ENCODE results near the gene NFX1. TPM values are rescaled to one million over a fixed set of nuclear protein-coding genes. Genes with fewer than 3 reads are reported as not detected.

NFX1 gene
- 106 and 126 TPM in 2 replicates for total RNA-seq (2013; cell fraction: nucleolus; rRNA removed)
- total RNA-seq (2014; rRNA removed), result 31.7 and 33.0 TPM in 2 replicates
- total RNA-seq (2014; rRNA removed; fragmentation: Illumina TruSeq; extraction: Trizol), result 32.4 and 33.8 TPM in 2 replicates
- 32.6 and 37.7 TPM in 2 replicates for total RNA-seq (2021)
- 25.7 TPM for polyA plus RNA-seq (2011; ENCODE audit: low read depth)
- 43.6 and 44.2 TPM in 2 replicates for polyA plus RNA-seq (2011; rRNA removed)
- 46.4 and 50.9 TPM in 2 replicates for polyA plus RNA-seq (2011; cell fraction: cytosol; rRNA removed)
- 56.3 and 62.8 TPM in 2 replicates for polyA plus RNA-seq (2011; cell fraction: nucleus; rRNA removed)
- 29.4 and 36.7 TPM in 2 replicates for polyA plus RNA-seq (2012)
- polyA plus RNA-seq (2014; fragmentation: Illumina TruSeq; extraction: Trizol), result 44.4 and 46.0 TPM in 2 replicates
- polyA plus RNA-seq (2014; fragmentation: Nextera tagmentation; extraction: Ambion mirVana), result 10 to 100 TPM; 11.9 to 18.6 TPM
- polyA plus RNA-seq (2014; rRNA removed), result 33.0 and 34.6 TPM in 2 replicates
- polyA plus RNA-seq (2016; fragmentation: Nextera tagmentation; extraction: Ambion mirVana), result 10 to 100 TPM; 42.6 to 45.1 TPM
- polyA minus RNA-seq (2011; rRNA and poly(A)+ RNA removed), result 106 and 140 TPM in 2 replicates
- polyA minus RNA-seq (2011; cell fraction: cytosol; rRNA and poly(A)+ RNA removed), result 19.8 and 30.7 TPM in 2 replicates
- polyA minus RNA-seq (2011; cell fraction: nucleus; rRNA and poly(A)+ RNA removed), result 34.7 and 50.5 TPM in 2 replicates
- Bru-seq, nascent RNA, result percentile 89 among the genes with signal in this experiment
- percentile 82 among the genes with signal in this experiment for BruChase-seq, experiment 1, labeled RNA remaining after a 6-hour chase
- percentile 86 among the genes with signal in this experiment for BruChase-seq, experiment 2, labeled RNA remaining after a 2-hour chase
- long read RNA-seq, experiment 1, full-length matches to known transcripts, result 5 of 13 reads
- long read RNA-seq, experiment 1, partial matches to known transcripts, result 3 of 13 reads
- long read RNA-seq, experiment 1, other reads (novel, unspliced or antisense), result 5 of 13 reads
- long read RNA-seq, experiment 2, full-length matches to known transcripts, result 20 of 111 reads
- long read RNA-seq, experiment 2, partial matches to known transcripts, result 60 of 111 reads
- long read RNA-seq, experiment 2, other reads (novel, unspliced or antisense), result 31 of 111 reads

- Histone ChIP-seq H2AFZ (ENCODE audit: control insufficient read depth, low read depth, low read length) (peak within 1 kb of the TSS; percentile 91), H3K27me3 (replicated peaks in 1 of 2; ENCODE audit: control insufficient read depth in 2 of 2, insufficient read depth in 2 of 2, low read length in 1 of 2) (no peaks in the 10 kb centered on the region), H3K4me2 (ENCODE audit: control insufficient read depth, insufficient read depth) (peak within 1 kb of the TSS; percentile 87), H3K4me1 (ENCODE audit: control insufficient read depth, insufficient read depth, low read length) (peaks cover 16% of the 10 kb centered on the region), H3K27ac (ENCODE audit: control insufficient read depth, insufficient read depth) (peak within 1 kb of the TSS; percentile 100), H3K36me3 (ENCODE audit: control insufficient read depth in 2 of 2, insufficient read depth in 2 of 2, low read length in 1 of 2) (peaks cover 0 to 14% of the 10 kb centered on the region in 2 experiments; a peak in 1 of 4 replicates), H3K9me3 (replicated peaks; ENCODE audit: control insufficient read depth, insufficient read depth, low read length) (no peaks in the 10 kb centered on the region), H3K79me2 (ENCODE audit: control insufficient read depth, insufficient read depth, low read length) (peaks cover 52% of the 10 kb centered on the region), H4K20me1 (ENCODE audit: control insufficient read depth, insufficient read depth) (no peaks in the 10 kb centered on the region), H3K9ac (ENCODE audit: control insufficient read depth, insufficient read depth, low read length) (peak within 1 kb of the TSS; percentile 99), H3K4me3 (peak within 1 kb of the TSS; percentile 77)
- ChIA-PET CTCF (interaction anchor here (0.7 to 1.7 kb wide), 7 partner anchors 10 to 163 kb away, joined by 3 to 7 read pairs (median 3); no protein-coding TSS in a partner anchor), RAD21 (ENCODE audit: unreplicated experiment) (interaction anchor here (0.6 to 1.7 kb wide), 10 partner anchors 12 to 265 kb away, joined by 3 to 6 read pairs (median 3); partner anchors contain the start of genes B4GALT1, BAG1, CHMP5 and DNAJA1), SMC1A (ENCODE audit: uncharacterized antibody, unreplicated experiment) (interaction anchor here (0.6 to 1.0 kb wide), 5 partner anchors 12 to 183 kb away, joined by 3 to 5 read pairs (median 3); partner anchors contain the start of gene NOL6), POLR2A (interaction anchor here (0.7 to 1.5 kb wide), 9 partner anchors 8 to 264 kb away, joined by 3 to 10 read pairs (median 4); partner anchors contain the start of genes BAG1 and NOL6)
- DNase-seq (ENCODE audit: low read depth, low spot score) (peak; percentile 94), FAIRE-seq (peak; percentile 98), ATAC-seq (peak; percentile 92)
- BruUV-seq (replicated peaks), result TSS peak; percentile 61
- intact Hi-C loops (cut with micrococcal nuclease; ENCODE audit: unreplicated experiment) (loop anchor here (1.0 to 10.0 kb wide), 2 partner anchors 26 to 126 kb away; partner anchors contain the start of genes B4GALT1 and BAG1), in situ Hi-C loops (cut with MboI) (no loop called here)
- WGBS (ENCODE audit: insufficient coverage, insufficient replicate concordance, low lambda C conversion rate, missing lambda C conversion rate), result 2% methylated on average over 59 of the region's 63 CpGs
- no peak for TF ChIP-seq CBX3 (IDR thresholded peaks at IDR 0.05; ENCODE audit: borderline replicate concordance, low read depth)
- TF ChIP-seq EP300 (IDR thresholded peaks at IDR 0.05; ENCODE audit: borderline replicate concordance in 1 of 2, control insufficient read depth in 1 of 2, low read depth in 2 of 2, low read length in 2 of 2), result peak in 1 of 2 experiments; percentile 43; a peak in 1 of 4 replicates
- 0 out of 2 replicates have a peak, but pooled peaks have one; percentile 39 for TF ChIP-seq SREBF1 (IDR thresholded peaks at IDR 0.05; ENCODE audit: low read length)
- TF ChIP-seq SREBF2 (IDR thresholded peaks at IDR 0.05; ENCODE audit: low read length), result peak; percentile 66
- peak; percentile 69 for TF ChIP-seq SP1 (IDR thresholded peaks at IDR 0.05; ENCODE audit: low read depth, low read length)
- peak; percentile 54 for TF ChIP-seq E4F1 (IDR thresholded peaks at IDR 0.05; ENCODE audit: borderline replicate concordance, partially characterized antibody)
- peak; percentile 84 for TF ChIP-seq HCFC1 (IDR thresholded peaks at IDR 0.05; ENCODE audit: low read length)
- TF ChIP-seq STAT3 (IDR thresholded peaks at IDR 0.05; ENCODE audit: low read depth, low read length), result no peak
- TF ChIP-seq KDM1A (IDR thresholded peaks at IDR 0.05; ENCODE audit: borderline replicate concordance), result no peak
- no peak for TF ChIP-seq WRNIP1 (IDR thresholded peaks at IDR 0.05; ENCODE audit: borderline replicate concordance, low read depth, low read length)
- TF ChIP-seq, protein P1, sequence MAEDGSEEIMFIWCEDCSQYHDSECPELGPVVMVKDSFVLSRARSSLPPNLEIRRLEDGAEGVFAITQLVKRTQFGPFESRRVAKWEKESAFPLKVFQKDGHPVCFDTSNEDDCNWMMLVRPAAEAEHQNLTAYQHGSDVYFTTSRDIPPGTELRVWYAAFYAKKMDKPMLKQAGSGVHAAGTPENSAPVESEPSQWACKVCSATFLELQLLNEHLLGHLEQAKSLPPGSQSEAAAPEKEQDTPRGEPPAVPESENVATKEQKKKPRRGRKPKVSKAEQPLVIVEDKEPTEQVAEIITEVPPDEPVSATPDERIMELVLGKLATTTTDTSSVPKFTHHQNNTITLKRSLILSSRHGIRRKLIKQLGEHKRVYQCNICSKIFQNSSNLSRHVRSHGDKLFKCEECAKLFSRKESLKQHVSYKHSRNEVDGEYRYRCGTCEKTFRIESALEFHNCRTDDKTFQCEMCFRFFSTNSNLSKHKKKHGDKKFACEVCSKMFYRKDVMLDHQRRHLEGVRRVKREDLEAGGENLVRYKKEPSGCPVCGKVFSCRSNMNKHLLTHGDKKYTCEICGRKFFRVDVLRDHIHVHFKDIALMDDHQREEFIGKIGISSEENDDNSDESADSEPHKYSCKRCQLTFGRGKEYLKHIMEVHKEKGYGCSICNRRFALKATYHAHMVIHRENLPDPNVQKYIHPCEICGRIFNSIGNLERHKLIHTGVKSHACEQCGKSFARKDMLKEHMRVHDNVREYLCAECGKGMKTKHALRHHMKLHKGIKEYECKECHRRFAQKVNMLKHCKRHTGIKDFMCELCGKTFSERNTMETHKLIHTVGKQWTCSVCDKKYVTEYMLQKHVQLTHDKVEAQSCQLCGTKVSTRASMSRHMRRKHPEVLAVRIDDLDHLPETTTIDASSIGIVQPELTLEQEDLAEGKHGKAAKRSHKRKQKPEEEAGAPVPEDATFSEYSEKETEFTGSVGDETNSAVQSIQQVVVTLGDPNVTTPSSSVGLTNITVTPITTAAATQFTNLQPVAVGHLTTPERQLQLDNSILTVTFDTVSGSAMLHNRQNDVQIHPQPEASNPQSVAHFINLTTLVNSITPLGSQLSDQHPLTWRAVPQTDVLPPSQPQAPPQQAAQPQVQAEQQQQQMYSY (CRISPR knock-in tag; IDR thresholded peaks at IDR 0.05), result 0 out of 2 replicates have a peak, but pooled peaks have one; percentile 9
These were observed at the start of gene NFX1 for GRCh38 chr9:33290247-33291030. TSS of gene NFX1 (plus strand) at chr9:33290516. CDS start at chr9:33290573, 57 bp downstream.

Data from GM12878 (cell line).